Activated CD4-positive, alpha-beta memory T cell treated with anti-CD3 and anti-CD28 coated beads, Interleukin-2, amount 10 ng/mL, durations not matched to agents 7 days and 5 days (primary cell): ENCODE results near the gene RECK. TPM values are rescaled to one million over a fixed set of nuclear protein-coding genes. Genes with fewer than 3 reads are reported as not detected.
"Not testable (repeated sequence)": the region's sequence is repeated elsewhere in the genome, so short reads cannot be mapped to it uniquely, and the experiment has no call there.

Source experiments
- CTCF ChIA-PET: fragments of 350-600 bp; sonication (Branson Sonifier 250); formaldehyde crosslinking; loops from one replicate; lab custom pipeline; 2021; ENCODE audit warnings: antibody characterized with exemption, inconsistent platforms; lab: Charles Lee
- POLR2A ChIA-PET: fragments of 350-600 bp; sonication (Branson Sonifier 250); formaldehyde crosslinking; loops from one replicate; lab custom pipeline; 2021; ENCODE audit warnings: antibody characterized with exemption; lab: Charles Lee
- DNase-seq: peaks from one replicate; pipeline ENCODE4 v3.0.0-alpha.2; 2020
- H3K27ac Mint-ChIP-seq: one replicate; pipeline ENCODE4 v1.8.0; 2021; ENCODE audit warnings: mild to moderate bottlenecking, mixed read lengths
- H3K27me3 Mint-ChIP-seq: one replicate; pipeline ENCODE4 v1.8.0; 2021; ENCODE audit warnings: mixed read lengths
- H3K36me3 Mint-ChIP-seq: one replicate; pipeline ENCODE4 v1.8.0; 2021; ENCODE audit warnings: low read depth, mixed read lengths
- H3K4me1 Mint-ChIP-seq: one replicate; pipeline ENCODE4 v1.8.0; 2021; ENCODE audit warnings: mixed read lengths
- H3K4me3 Mint-ChIP-seq: one replicate; pipeline ENCODE4 v1.8.0; 2021; ENCODE audit warnings: mild to moderate bottlenecking, mixed read lengths
- H3K9me3 Mint-ChIP-seq: one replicate; pipeline ENCODE4 v1.8.0; 2021; ENCODE audit warnings: mixed read lengths
- total RNA-seq, 2 experiments: library from RNA; stranded (reverse); gene quantifications; one replicate each; pipeline ENCODE4 v1.2.3, GENCODE V29; 2021

Gene RECK
- total RNA-seq, result 1 to 10 TPM; 7.4 to 8.1 TPM

- Mint-ChIP-seq H3K9me3 (no peaks in the 10 kb centered on the region), H3K36me3 (no peaks in the 10 kb centered on the region), H3K4me1 (peaks cover 37% of the 10 kb centered on the region), H3K4me3 (peak within 1 kb of the TSS; percentile 90), H3K27ac (peak within 1 kb of the TSS; percentile 45), H3K27me3 (peaks cover 11% of the 10 kb centered on the region)
- CTCF ChIA-PET, result interaction anchor here (0.6 to 2.6 kb wide), 4 partner anchors 17 to 181 kb away, joined by 3 to 10 read pairs (median 4); no protein-coding TSS in a partner anchor
- DNase-seq, result peak; percentile 87
- POLR2A ChIA-PET, result interaction anchor here (1.3 to 2.3 kb wide), 4 partner anchors 9 to 153 kb away, joined by 3 to 8 read pairs (median 4); partner anchors contain the start of gene CLTA
These were observed at the start of gene RECK for GRCh38 chr9:36036780-36037548. TSS of gene RECK (plus strand) at chr9:36036913. CDS start at chr9:36036999, 86 bp downstream.

- Mint-ChIP-seq H3K4me1 (no peaks in the 10 kb centered on the region), H3K36me3 (no peaks in the 10 kb centered on the region), H3K9me3 (no peaks in the 10 kb centered on the region), H3K27me3 (peaks cover 38% of the 10 kb centered on the region), H3K4me3 (no peak overlapping the region), H3K27ac (no peak overlapping the region)
- DNase-seq, result no peak
- ChIA-PET CTCF (no interaction called here), POLR2A (no interaction called here)
These were observed 46.6 kb upstream of the RECK start for GRCh38 chr9:35990155-35990554.

- H3K9me3 Mint-ChIP-seq, H3K27ac Mint-ChIP-seq, H3K36me3 Mint-ChIP-seq, H3K4me1 Mint-ChIP-seq, CTCF ChIA-PET, H3K4me3 Mint-ChIP-seq, DNase-seq, POLR2A ChIA-PET: not testable (repeated sequence)
- peaks cover 38% of the 10 kb centered on the region for H3K27me3 Mint-ChIP-seq
These were observed 43.6 kb upstream of the RECK start for GRCh38 chr9:35993136-35993535.

- H3K4me1 Mint-ChIP-seq, result no peaks in the 10 kb centered on the region
- H3K36me3 Mint-ChIP-seq, result no peaks in the 10 kb centered on the region
- no peaks in the 10 kb centered on the region for H3K9me3 Mint-ChIP-seq
- DNase-seq, result no peak
- POLR2A ChIA-PET, result no interaction called here
- no peak overlapping the region for H3K4me3 Mint-ChIP-seq
- peaks cover 32% of the 10 kb centered on the region for H3K27me3 Mint-ChIP-seq
- no peak overlapping the region for H3K27ac Mint-ChIP-seq
- CTCF ChIA-PET, result interaction anchor here (1.5 to 3.3 kb wide), 2 partner anchors 14 to 16 kb away, joined by 5 to 15 read pairs; no protein-coding TSS in a partner anchor
These were observed 42.6 kb upstream of the RECK start for GRCh38 chr9:35993976-35994720.

GRCh38 chr9:35994959-35995358, 41.8 kb upstream of the RECK start:
- DNase-seq, result no peak
- POLR2A ChIA-PET, result no interaction called here
- peaks cover 34% of the 10 kb centered on the region for H3K27me3 Mint-ChIP-seq

GRCh38 chr9:35996358-35996970, 40.2 kb upstream of the RECK start:
- ChIA-PET POLR2A (no interaction called here), CTCF (interaction anchor here (3.3 kb wide), 1 partner anchor 12 kb away, joined by 15 read pairs; no protein-coding TSS in a partner anchor)
- Mint-ChIP-seq H3K27me3 (peaks cover 38% of the 10 kb centered on the region), H3K4me3 (no peak overlapping the region), H3K27ac (no peak overlapping the region), H3K9me3 (no peaks in the 10 kb centered on the region), H3K4me1 (no peaks in the 10 kb centered on the region), H3K36me3 (no peaks in the 10 kb centered on the region)
- DNase-seq, result no peak

More at GRCh38 chr9:35994959-35995358, 41.8 kb upstream of the RECK start:
- Mint-ChIP-seq H3K36me3 (no peaks in the 10 kb centered on the region), H3K9me3 (no peaks in the 10 kb centered on the region), H3K27ac (no peak overlapping the region), H3K4me3 (no peak overlapping the region), H3K4me1 (no peaks in the 10 kb centered on the region)
- CTCF ChIA-PET, result interaction anchor here (1.5 to 3.3 kb wide), 2 partner anchors 13 to 15 kb away, joined by 5 to 15 read pairs; no protein-coding TSS in a partner anchor

- not testable (repeated sequence) for H3K9me3 Mint-ChIP-seq, H3K36me3 Mint-ChIP-seq
- CTCF ChIA-PET, result interaction anchor here (3.3 kb wide), 1 partner anchor 11 kb away, joined by 15 read pairs; no protein-coding TSS in a partner anchor
These were observed 39.7 kb upstream of the RECK start for GRCh38 chr9:35997016-35997415.

GRCh38 chr9:35998333-35998732, 38.4 kb upstream of the RECK start:
- DNase-seq, result no peak

More at GRCh38 chr9:35997016-35997415, 39.7 kb upstream of the RECK start:
- H3K4me1 Mint-ChIP-seq, H3K4me3 Mint-ChIP-seq, POLR2A ChIA-PET, DNase-seq, H3K27ac Mint-ChIP-seq: not testable (repeated sequence)
- H3K27me3 Mint-ChIP-seq, result peaks cover 37% of the 10 kb centered on the region

GRCh38 chr9:36005891-36006290, 30.8 kb upstream of the RECK start:
- Mint-ChIP-seq H3K27me3 (peaks cover 47% of the 10 kb centered on the region), H3K9me3 (peaks cover 4% of the 10 kb centered on the region), H3K4me1 (peaks cover 20% of the 10 kb centered on the region), H3K4me3 (no peak overlapping the region), H3K27ac (no peak overlapping the region), H3K36me3 (peaks cover 3% of the 10 kb centered on the region)
- ChIA-PET CTCF (interaction anchor here (1.0 to 6.0 kb wide), 3 partner anchors 17 to 160 kb away, joined by 3 to 94 read pairs (median 3); no protein-coding TSS in a partner anchor), POLR2A (no interaction called here)
- DNase-seq, result no peak

More at GRCh38 chr9:35998333-35998732, 38.4 kb upstream of the RECK start:
- H3K27me3 Mint-ChIP-seq, result peaks cover 41% of the 10 kb centered on the region
- H3K4me3 Mint-ChIP-seq, result no peak overlapping the region
- no peak overlapping the region for H3K27ac Mint-ChIP-seq
- H3K36me3 Mint-ChIP-seq, result no peaks in the 10 kb centered on the region
- H3K4me1 Mint-ChIP-seq, result no peaks in the 10 kb centered on the region
- ChIA-PET CTCF (no interaction called here), POLR2A (no interaction called here)
- no peaks in the 10 kb centered on the region for H3K9me3 Mint-ChIP-seq

GRCh38 chr9:36006549-36007315, 30.0 kb upstream of the RECK start:
- Mint-ChIP-seq H3K27ac (no peak overlapping the region), H3K36me3 (peaks cover 3% of the 10 kb centered on the region), H3K4me3 (no peak overlapping the region), H3K4me1 (peaks cover 20% of the 10 kb centered on the region), H3K9me3 (peaks cover 4% of the 10 kb centered on the region), H3K27me3 (peaks cover 52% of the 10 kb centered on the region)
- CTCF ChIA-PET, result interaction anchor here (0.7 to 6.0 kb wide), 14 partner anchors 11 to 1590 kb away, joined by 3 to 94 read pairs (median 4); partner anchors contain the start of gene RECK
- POLR2A ChIA-PET, result no interaction called here
- DNase-seq, result no peak

- Mint-ChIP-seq H3K27me3 (peaks cover 52% of the 10 kb centered on the region), H3K9me3 (peaks cover 4% of the 10 kb centered on the region), H3K27ac (no peak overlapping the region), H3K36me3 (peaks cover 3% of the 10 kb centered on the region), H3K4me3 (no peak overlapping the region), H3K4me1 (peaks cover 20% of the 10 kb centered on the region)
- POLR2A ChIA-PET, result no interaction called here
- CTCF ChIA-PET, result interaction anchor here (0.7 to 6.0 kb wide), 15 partner anchors 11 to 1591 kb away, joined by 3 to 94 read pairs (median 5); partner anchors contain the start of gene RECK
- DNase-seq, result no peak
These were observed 29.4 kb upstream of the RECK start for GRCh38 chr9:36007316-36007708.

- no peak for DNase-seq
- ChIA-PET POLR2A (no interaction called here), CTCF (interaction anchor here (0.7 to 6.0 kb wide), 28 partner anchors 8 to 1591 kb away, joined by 3 to 94 read pairs (median 4); partner anchors contain the start of genes CCIN and RECK)
- Mint-ChIP-seq H3K27me3 (peaks cover 52% of the 10 kb centered on the region), H3K27ac (no peak overlapping the region), H3K9me3 (peaks cover 4% of the 10 kb centered on the region), H3K4me1 (peaks cover 20% of the 10 kb centered on the region), H3K4me3 (no peak overlapping the region), H3K36me3 (peaks cover 3% of the 10 kb centered on the region)
These were observed 28.9 kb upstream of the RECK start for GRCh38 chr9:36007852-36008251.
